Measurements from ENCODE around the gene TBC1D4.

GRCh38 chr13:75376792-75377402, 105.1 kb downstream of the TBC1D4 start:
- no peak for TF ChIP-seq SP1 (IDR thresholded peaks at IDR 0.05)
- TF ChIP-seq TARDBP (IDR thresholded peaks at IDR 0.05): no peak
- TF ChIP-seq FOXM1 (IDR thresholded peaks at IDR 0.05; ENCODE audit: borderline replicate concordance): no peak
- no peak for TF ChIP-seq NFRKB (IDR thresholded peaks at IDR 0.05)

Data from HEK293T (cell line).